HL-60 (cell line): ENCODE data around the gene ST7.

Source experiments
- DNase-seq, 2 experiments: peaks; one replicate each; pipeline ENCODE4 v3.0.0-alpha.2; 2010 to 2020; ENCODE audit warnings: low read depth in 1 of 2, low spot score in 1 of 2
- H3K27ac ChIP-seq: fragments of 250-450 bp; sonication (Bioruptor Pico); replicated peaks from 2 replicates; pipeline ENCODE4 v1.5.1; 2020; ENCODE audit warnings: mild to moderate bottlenecking, moderate library complexity
- H3K27me3 ChIP-seq: fragments of 250-450 bp; sonication (Bioruptor Pico); 2 replicates; pipeline ENCODE4 v1.5.1; 2021; ENCODE audit warnings: mild to moderate bottlenecking, moderate library complexity; ENCODE audit not compliant: insufficient read depth, poor library complexity, severe bottlenecking
- H3K4me3 ChIP-seq: replicated peaks from 2 replicates; pipeline ENCODE4 v1.5.1; 2011; ENCODE audit warnings: mild to moderate bottlenecking, control low read depth, low read length; ENCODE audit not compliant: insufficient read depth
- GABPA ChIP-seq: IDR thresholded peaks from 2 replicates; pipeline ENCODE4 v1.6.1; 2012; ENCODE audit warnings: low read depth
- POLR2AphosphoS5 ChIP-seq: IDR thresholded peaks from 2 replicates; pipeline ENCODE4 v1.6.1; 2012; ENCODE audit warnings: low read depth
- SPI1 ChIP-seq: IDR thresholded peaks from 2 replicates; pipeline ENCODE4 v1.6.1; 2012; ENCODE audit warnings: low read depth, mild to moderate bottlenecking, borderline replicate concordance
- long read RNA-seq: library from polyadenylated mRNA; unstranded; transcript quantifications from one replicate; pipeline ENCODE4 v2.0.0, GENCODE V29; 2020
- TF ChIP-seq, protein P1 (sequence below): IDR thresholded peaks from 2 replicates; pipeline ENCODE4 v1.6.1; 2012; ENCODE audit warnings: low read depth; ENCODE audit not compliant: insufficient replicate concordance
- TF ChIP-seq, protein P2 (sequence below): IDR thresholded peaks from one replicate; pipeline ENCODE4 v1.5.1; 2011; ENCODE audit warnings: low read length, control low read depth, inconsistent platforms; ENCODE audit not compliant: insufficient read depth

The ST7 gene, protein sequence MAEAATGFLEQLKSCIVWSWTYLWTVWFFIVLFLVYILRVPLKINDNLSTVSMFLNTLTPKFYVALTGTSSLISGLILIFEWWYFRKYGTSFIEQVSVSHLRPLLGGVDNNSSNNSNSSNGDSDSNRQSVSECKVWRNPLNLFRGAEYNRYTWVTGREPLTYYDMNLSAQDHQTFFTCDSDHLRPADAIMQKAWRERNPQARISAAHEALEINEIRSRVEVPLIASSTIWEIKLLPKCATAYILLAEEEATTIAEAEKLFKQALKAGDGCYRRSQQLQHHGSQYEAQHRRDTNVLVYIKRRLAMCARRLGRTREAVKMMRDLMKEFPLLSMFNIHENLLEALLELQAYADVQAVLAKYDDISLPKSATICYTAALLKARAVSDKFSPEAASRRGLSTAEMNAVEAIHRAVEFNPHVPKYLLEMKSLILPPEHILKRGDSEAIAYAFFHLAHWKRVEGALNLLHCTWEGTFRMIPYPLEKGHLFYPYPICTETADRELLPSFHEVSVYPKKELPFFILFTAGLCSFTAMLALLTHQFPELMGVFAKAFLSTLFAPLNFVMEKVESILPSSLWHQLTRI
- long read RNA-seq, transcript ST7-208 (15 exons, 2,110 nt) = minor isoform, 8 of 41 reads
- long read RNA-seq, transcript ST7-212 (15 exons, 1,887 nt) = major isoform, 16 of 41 reads
- long read RNA-seq, transcript ST7-213 (16 exons, 1,956 nt) = minor isoform, 9 of 41 reads
- long read RNA-seq, partial matches to known transcripts = 0 of 41 reads
- long read RNA-seq, other reads (novel, unspliced or antisense) = 7 of 41 reads

DNA sequence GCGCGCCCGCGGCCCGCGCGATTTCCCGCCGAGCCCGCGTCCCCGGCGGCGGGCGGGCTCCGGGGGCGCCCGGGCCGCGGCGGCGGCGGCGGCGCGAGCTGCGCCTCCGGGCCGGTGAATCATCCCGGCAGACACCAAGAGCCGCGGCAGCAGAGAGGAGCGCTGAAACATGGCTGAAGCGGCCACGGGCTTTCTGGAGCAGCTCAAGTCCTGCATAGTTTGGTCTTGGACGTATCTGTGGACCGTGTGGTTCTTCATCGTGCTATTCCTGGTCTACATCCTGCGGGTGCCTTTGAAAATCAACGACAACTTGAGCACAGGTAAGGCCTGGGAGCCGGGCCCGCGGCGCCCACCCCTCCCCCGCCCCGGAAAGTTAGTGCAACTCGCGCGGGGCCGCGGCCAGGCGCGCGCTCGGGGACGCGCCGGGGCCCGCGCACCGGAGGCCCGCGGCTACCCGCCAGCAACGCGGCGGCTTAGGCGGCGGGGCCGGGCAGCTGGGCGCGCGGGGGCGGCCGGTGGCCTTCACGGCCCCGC is at the start of gene ST7:
TSS of gene ST7 (plus strand) at position 130 of the 534 bp plus-strand sequence. CDS start at position 170, 40 bp downstream.
- peak within 1 kb of the TSS; percentile 73 for H3K4me3 ChIP-seq
- TF ChIP-seq GABPA = no peak
- TF ChIP-seq, protein P1, sequence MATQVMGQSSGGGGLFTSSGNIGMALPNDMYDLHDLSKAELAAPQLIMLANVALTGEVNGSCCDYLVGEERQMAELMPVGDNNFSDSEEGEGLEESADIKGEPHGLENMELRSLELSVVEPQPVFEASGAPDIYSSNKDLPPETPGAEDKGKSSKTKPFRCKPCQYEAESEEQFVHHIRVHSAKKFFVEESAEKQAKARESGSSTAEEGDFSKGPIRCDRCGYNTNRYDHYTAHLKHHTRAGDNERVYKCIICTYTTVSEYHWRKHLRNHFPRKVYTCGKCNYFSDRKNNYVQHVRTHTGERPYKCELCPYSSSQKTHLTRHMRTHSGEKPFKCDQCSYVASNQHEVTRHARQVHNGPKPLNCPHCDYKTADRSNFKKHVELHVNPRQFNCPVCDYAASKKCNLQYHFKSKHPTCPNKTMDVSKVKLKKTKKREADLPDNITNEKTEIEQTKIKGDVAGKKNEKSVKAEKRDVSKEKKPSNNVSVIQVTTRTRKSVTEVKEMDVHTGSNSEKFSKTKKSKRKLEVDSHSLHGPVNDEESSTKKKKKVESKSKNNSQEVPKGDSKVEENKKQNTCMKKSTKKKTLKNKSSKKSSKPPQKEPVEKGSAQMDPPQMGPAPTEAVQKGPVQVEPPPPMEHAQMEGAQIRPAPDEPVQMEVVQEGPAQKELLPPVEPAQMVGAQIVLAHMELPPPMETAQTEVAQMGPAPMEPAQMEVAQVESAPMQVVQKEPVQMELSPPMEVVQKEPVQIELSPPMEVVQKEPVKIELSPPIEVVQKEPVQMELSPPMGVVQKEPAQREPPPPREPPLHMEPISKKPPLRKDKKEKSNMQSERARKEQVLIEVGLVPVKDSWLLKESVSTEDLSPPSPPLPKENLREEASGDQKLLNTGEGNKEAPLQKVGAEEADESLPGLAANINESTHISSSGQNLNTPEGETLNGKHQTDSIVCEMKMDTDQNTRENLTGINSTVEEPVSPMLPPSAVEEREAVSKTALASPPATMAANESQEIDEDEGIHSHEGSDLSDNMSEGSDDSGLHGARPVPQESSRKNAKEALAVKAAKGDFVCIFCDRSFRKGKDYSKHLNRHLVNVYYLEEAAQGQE = peak; percentile 59
- peak; percentile 54; the same call in 1 of the 2 replicates for TF ChIP-seq POLR2AphosphoS5
- no peak for TF ChIP-seq SPI1
- peak within 1 kb of the TSS; percentile 94 for H3K27ac ChIP-seq
- peak; percentile 23 to 56 for DNase-seq
- H3K27me3 ChIP-seq = no peaks in the 10 kb centered on the region

DNA sequence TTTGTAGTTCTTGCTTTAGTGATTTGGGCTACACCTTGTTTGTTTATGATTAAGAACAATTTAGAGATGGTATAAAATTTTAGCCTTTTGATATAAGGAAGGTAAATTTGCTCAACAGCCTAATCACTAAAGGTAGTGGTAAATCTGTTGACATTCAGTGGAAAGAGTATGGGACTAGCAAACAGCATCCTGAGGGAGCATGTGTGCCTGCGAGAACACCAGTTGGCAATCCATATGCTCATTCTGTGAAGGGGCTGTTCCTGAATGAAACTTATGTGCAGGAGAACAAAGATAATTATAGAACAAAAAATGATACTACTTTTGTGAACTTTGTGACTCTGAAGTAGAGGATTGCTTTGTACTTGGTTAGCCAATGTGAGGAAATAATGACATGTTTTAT is 46.9 kb upstream of the ST7 start:
- no peak overlapping the region for H3K4me3 ChIP-seq
- TF ChIP-seq SPI1 (no peak), GABPA (no peak), POLR2AphosphoS5 (no peak)
- TF ChIP-seq, protein P1 = no peak
- TF ChIP-seq, protein P2, sequence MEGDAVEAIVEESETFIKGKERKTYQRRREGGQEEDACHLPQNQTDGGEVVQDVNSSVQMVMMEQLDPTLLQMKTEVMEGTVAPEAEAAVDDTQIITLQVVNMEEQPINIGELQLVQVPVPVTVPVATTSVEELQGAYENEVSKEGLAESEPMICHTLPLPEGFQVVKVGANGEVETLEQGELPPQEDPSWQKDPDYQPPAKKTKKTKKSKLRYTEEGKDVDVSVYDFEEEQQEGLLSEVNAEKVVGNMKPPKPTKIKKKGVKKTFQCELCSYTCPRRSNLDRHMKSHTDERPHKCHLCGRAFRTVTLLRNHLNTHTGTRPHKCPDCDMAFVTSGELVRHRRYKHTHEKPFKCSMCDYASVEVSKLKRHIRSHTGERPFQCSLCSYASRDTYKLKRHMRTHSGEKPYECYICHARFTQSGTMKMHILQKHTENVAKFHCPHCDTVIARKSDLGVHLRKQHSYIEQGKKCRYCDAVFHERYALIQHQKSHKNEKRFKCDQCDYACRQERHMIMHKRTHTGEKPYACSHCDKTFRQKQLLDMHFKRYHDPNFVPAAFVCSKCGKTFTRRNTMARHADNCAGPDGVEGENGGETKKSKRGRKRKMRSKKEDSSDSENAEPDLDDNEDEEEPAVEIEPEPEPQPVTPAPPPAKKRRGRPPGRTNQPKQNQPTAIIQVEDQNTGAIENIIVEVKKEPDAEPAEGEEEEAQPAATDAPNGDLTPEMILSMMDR = no peak
- H3K27me3 ChIP-seq = no peaks in the 10 kb centered on the region
- DNase-seq = no peak
- H3K27ac ChIP-seq = no peak overlapping the region

DNA sequence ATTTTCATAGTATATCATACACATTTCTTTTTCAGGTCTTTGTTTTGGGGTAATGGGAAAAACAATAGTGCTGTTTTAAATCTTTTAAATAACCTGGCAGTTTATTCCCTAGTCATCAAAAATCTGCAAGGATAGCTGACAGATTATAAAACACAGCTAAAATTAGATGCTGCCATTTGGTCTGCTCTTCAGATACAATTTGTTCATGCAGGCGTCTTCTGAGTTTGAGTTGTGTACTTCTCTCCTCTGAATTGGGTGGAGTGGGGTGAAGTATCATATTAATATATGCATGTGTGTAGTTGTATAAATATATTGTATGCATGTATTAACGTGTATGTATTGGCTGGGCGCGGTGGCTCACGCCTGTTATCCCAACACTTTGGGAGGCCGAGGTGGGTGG is 42.9 kb upstream of the ST7 start:
- DNase-seq = no peak
- H3K27ac ChIP-seq = no peak overlapping the region
- TF ChIP-seq, protein P1 = no peak
- TF ChIP-seq, protein P2 = no peak
- no peak overlapping the region for H3K4me3 ChIP-seq
- H3K27me3 ChIP-seq = no peaks in the 10 kb centered on the region
